IPS-18a (cell line): Measurements from ENCODE around the gene CHID1.

Source experiments
- H3K27ac ChIP-seq: one replicate; pipeline ENCODE4 v1.5.1; 2013; ENCODE audit warnings: low read length
- H3K27me3 ChIP-seq: one replicate; pipeline ENCODE4 v1.6.1; 2013; ENCODE audit warnings: mild to moderate bottlenecking, low read length; ENCODE audit not compliant: control insufficient read depth, insufficient read depth
- H3K36me3 ChIP-seq: one replicate; pipeline ENCODE4 v1.6.1; 2013; ENCODE audit warnings: low read depth, low read length; ENCODE audit not compliant: control insufficient read depth
- H3K4me1 ChIP-seq: one replicate; pipeline ENCODE4 v1.6.1; 2013; ENCODE audit warnings: low read depth, low read length; ENCODE audit not compliant: control insufficient read depth
- H3K4me3 ChIP-seq: one replicate; pipeline ENCODE4 v1.5.1; 2013; ENCODE audit warnings: low read length
- H3K9ac ChIP-seq: one replicate; pipeline ENCODE4 v1.6.1; 2013; ENCODE audit warnings: mild to moderate bottlenecking, low read length, moderate library complexity
- H3K9me3 ChIP-seq: one replicate; pipeline ENCODE4 v1.6.1; 2013; ENCODE audit warnings: low read depth, low read length; ENCODE audit not compliant: control insufficient read depth

CHID1 gene

DNA sequence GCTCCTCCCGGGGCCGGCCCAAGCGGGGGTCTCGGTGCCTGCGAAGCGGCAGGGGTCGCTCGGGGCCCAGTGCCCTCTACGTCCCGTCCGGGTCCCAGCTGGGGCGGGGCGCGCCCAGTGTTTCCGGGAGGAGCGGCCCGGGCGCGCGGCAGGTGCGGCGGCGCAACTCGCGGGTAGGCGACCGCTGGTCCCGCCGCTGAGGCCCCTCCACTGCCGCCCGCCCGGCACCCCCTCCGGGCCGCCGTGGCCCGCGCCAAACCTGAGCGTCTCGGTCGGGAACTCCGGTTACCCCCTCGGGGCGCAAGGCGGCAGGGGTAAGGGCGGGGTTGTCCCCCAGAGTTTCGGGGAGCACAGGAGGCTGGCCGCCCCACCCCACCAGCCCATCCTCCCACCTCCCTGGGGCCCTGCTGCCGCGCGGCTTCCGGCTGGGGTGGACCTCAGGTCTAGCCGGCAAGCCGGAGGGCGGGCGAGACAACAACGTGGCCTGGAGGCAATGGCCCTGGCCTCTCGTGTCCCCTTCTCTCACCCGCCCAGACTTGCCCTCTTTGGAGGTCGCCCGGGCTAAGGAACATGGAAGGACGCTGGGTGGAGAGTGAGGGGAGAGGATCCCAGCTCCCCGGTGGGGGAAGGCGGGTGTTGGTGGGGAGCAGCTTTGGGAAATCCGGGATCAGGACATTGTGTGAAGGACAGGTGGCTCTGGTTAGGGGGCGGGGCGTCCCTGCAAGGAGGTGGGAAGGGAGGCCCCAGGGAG, 83.3 kb downstream of the CHID1 start:
- Histone ChIP-seq H3K9ac (peak overlapping the region; percentile 12), H3K9me3 (no peaks in the 10 kb centered on the region), H3K4me3 (peak overlapping the region; percentile 46), H3K27me3 (peaks cover 72% of the 10 kb centered on the region), H3K4me1 (peaks cover 36% of the 10 kb centered on the region), H3K36me3 (no peaks in the 10 kb centered on the region), H3K27ac (no peak overlapping the region)

DNA sequence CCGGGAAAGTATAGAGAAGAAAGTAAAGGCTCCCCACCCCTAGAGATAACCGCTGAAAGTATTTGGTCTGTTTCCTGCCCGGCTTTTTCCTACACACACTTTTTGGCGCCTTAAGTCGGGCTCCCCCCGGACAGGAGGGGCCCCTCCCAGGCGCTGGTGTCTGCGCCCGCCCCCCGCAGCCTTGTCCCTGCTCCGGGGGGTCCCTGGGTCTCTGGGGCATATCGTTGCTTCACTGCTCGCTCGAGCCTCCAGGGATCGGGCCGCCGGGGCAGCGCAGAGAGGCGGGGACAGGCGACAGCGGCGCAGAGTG, 83.8 kb downstream of the CHID1 start:
- Histone ChIP-seq H3K9me3 (no peaks in the 10 kb centered on the region), H3K4me3 (peak overlapping the region; percentile 46), H3K27ac (no peak overlapping the region), H3K27me3 (peaks cover 66% of the 10 kb centered on the region), H3K36me3 (no peaks in the 10 kb centered on the region), H3K9ac (no peak overlapping the region), H3K4me1 (peaks cover 31% of the 10 kb centered on the region)

DNA sequence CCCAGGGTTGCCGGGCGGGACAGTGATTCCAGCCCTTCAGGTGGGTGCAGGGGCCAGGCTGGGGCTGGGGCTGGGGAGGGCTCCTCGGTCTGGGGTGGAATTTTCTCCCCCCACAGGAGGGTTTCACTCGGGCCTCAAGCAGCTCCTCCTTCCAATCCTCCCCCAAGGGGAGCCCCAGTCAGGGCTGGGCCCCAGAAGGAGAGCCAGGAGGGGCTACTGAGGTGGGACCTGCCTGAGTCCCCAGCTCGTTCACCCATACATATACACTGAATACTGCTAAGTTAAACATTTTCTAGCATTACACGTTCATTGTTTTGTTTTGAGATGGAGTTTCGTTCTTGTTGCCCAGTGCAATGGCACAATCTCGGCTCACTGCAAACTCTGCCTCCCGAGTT, 84.4 kb downstream of the CHID1 start:
- no peak overlapping the region for H3K4me3 ChIP-seq
- H3K27me3 ChIP-seq, result peaks cover 61% of the 10 kb centered on the region
- peaks cover 25% of the 10 kb centered on the region for H3K4me1 ChIP-seq
- no peaks in the 10 kb centered on the region for H3K36me3 ChIP-seq
- no peak overlapping the region for H3K9ac ChIP-seq
- H3K9me3 ChIP-seq, result no peaks in the 10 kb centered on the region
- no peak overlapping the region for H3K27ac ChIP-seq

DNA sequence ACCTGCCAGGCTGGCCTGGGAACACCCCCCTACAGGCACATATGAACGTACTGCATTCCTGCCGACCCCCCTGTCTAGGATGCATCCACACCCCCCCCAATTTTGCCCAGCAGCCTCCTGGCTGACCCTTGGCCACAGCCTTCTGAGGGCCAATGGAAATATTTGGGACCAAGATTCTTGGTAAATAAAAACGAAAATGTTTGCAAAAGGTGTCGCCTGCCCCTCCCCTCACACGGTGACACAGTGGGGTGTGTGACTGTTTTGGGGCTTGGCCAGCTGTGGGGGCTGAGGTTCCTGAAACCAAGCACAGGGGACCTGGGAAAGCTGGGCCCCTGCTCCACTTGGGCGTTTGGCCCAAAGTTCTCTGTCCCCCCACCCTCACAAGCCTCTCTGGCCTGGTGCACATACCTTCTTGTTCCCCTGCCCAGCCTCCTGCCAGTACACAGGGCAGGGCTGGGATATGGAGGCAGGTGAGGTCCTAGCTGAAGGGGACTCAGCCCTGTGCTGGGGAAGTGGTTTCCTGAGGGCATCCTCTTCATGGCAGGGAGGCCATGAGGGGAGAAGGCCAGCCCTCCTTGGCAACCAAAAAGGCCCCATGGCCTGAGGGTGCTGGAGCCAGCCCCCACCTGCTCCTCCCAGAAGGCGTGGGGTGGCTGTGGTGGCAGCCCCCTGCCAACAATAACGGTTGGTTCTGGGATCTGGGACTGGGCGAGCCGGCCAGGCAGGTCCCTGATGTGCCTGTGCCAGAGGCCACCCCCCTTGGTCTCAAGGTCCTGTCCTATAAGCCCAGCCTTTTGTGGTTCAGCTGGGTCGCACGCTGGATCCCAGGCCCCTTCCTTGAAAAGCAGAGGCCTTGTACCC, 85.0 kb downstream of the CHID1 start:
- peaks cover 55% of the 10 kb centered on the region for H3K27me3 ChIP-seq
- no peak overlapping the region for H3K27ac ChIP-seq

DNA sequence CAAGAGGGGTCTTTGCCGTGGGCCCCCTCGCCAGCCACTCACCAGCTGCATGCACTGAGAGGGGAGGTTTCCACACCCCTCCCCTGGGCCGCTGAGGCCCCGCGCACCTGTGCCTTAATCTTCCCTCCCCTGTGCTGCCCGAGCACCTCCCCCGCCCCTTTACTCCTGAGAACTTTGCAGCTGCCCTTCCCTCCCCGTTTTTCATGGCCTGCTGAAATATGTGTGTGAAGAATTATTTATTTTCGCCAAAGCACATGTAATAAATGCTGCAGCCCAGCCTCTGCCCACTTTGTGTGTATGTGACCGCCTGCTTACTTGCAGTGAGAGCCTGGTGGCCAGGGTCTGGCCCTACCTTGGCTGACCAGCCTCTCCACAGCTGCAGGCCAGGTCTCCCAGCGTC, 85.7 kb downstream of the CHID1 start:
- peaks cover 55% of the 10 kb centered on the region for H3K27me3 ChIP-seq
- H3K27ac ChIP-seq, result no peak overlapping the region

More for the DNA sequence above, 85.0 kb downstream of the CHID1 start:
- H3K4me1 ChIP-seq, result peaks cover 22% of the 10 kb centered on the region
- no peaks in the 10 kb centered on the region for H3K9me3 ChIP-seq
- H3K36me3 ChIP-seq, result no peaks in the 10 kb centered on the region
- H3K9ac ChIP-seq, result no peak overlapping the region
- H3K4me3 ChIP-seq, result no peak overlapping the region

DNA sequence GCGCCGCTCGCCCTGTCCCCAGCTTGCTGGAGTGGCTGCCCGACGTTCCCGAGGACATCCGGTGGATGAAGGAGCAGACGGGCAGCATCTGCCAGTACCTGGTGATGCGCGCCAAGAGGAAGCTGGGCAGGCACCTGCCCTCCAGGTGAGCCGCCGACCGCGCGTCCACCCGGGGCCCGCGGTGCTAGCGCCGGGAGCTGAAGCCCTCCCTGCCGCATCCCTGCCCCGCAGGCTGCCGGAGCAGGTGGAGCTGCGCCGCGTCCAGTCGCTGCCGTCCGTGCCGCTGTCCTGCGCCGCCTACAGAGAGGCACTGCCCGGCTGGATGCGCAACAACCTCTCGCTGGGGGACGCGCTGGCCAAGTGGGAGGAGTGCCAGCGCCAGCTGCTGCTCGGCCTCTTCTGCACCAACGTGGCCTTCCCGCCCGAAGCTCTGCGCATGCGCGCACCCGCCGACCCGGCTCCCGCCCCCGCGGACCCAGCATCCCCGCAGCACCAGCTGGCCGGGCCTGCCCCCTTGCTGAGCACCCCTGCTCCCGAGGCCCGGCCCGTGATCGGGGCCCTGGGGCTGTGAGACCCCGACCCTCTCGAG, 86.2 kb downstream of the CHID1 start:
- no peak overlapping the region for H3K27ac ChIP-seq
- no peak overlapping the region for H3K9ac ChIP-seq
- H3K9me3 ChIP-seq, result no peaks in the 10 kb centered on the region
- H3K4me1 ChIP-seq, result peaks cover 17% of the 10 kb centered on the region
- H3K36me3 ChIP-seq, result no peaks in the 10 kb centered on the region
- peaks cover 49% of the 10 kb centered on the region for H3K27me3 ChIP-seq
- no peak overlapping the region for H3K4me3 ChIP-seq

More for the DNA sequence above, 85.7 kb downstream of the CHID1 start:
- Histone ChIP-seq H3K9me3 (no peaks in the 10 kb centered on the region), H3K36me3 (no peaks in the 10 kb centered on the region), H3K4me3 (no peak overlapping the region), H3K9ac (no peak overlapping the region), H3K4me1 (peaks cover 22% of the 10 kb centered on the region)

DNA sequence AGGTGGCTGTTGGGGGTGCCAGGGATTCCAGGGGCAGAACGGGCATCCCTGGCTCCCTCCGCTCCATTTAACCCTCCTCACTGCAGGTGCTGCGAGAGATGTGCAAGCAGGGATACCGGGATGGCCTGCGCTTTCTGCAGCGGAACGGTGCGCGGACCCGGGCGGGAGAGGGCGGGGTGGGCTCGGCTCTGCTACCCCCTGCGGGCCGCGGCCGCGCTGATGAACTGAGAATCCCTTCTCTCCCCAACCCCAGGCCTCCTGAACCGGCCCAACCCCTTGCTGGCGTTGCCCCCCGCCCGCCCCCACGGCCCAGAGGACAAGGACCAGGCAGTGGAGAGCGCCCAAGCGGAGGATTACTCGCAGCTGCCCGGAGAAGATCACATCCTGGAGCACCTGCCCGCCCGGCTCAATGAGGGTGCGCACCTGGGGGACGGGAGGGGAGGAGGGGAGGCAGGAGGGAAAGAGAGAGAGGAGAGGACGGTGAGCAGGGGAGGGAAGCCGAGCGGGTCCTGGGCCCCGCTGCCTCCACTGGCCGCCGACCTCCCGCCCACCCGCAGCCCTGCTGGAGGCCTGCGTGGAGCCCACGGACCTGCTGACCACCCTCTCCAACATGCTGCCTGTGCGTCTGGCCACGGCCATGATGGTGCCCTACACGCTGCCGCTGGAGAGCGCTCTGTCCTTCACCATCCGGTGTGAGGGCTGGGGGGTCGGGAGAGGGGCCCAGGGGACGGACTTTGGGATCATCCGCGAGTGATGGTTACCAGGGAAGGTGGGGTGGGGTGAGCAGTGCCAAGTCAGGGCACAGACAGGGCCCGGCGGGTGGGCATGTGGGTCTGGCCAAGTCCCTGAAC, 86.9 kb downstream of the CHID1 start:
- H3K9me3 ChIP-seq, result no peaks in the 10 kb centered on the region
- H3K9ac ChIP-seq, result no peak overlapping the region
- no peak overlapping the region for H3K27ac ChIP-seq
- peaks cover 14% of the 10 kb centered on the region for H3K4me1 ChIP-seq
- peaks cover 42% of the 10 kb centered on the region for H3K27me3 ChIP-seq
- H3K36me3 ChIP-seq, result no peaks in the 10 kb centered on the region
- no peak overlapping the region for H3K4me3 ChIP-seq

DNA sequence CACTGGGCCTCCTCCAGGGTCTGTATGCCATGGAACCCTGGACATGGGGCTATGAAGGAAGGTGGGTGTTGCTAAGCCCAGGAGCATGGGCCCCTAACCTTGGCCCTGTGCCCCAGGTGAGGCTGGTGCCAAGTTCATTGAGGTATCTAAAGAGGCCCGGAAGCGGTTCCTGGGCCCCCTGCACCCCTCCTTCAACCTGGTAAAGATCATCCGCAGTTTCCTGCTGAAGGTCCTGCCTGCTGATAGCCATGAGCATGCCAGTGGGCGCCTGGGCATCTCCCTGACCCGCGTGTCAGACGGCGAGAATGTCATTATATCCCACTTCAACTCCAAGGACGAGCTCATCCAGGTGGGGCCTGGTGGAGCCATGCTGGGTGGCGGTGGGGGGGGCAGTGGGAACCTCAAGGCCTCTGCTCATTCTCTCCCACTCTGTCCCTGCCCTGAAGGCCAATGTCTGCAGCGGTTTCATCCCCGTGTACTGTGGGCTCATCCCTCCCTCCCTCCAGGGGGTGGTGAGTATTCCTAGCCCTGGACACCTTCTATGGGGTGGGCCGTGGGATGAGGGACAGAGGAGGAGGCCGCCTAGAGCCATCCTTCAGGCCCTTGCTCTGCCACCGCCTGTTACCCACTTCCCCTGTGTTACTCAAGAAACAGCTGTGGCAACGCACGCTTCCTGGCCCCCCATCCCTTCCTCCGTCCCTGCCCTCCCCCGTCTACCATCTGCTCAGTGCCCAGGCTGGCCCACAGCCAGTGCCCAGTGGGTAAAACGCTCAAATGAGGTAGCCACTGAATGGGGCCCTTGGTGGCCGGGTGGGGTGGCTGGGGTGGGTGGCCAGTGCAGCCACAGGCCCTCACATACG, 88.9 kb downstream of the CHID1 start:
- Histone ChIP-seq H3K4me3 (no peak overlapping the region), H3K9me3 (no peaks in the 10 kb centered on the region), H3K4me1 (peaks cover 8% of the 10 kb centered on the region), H3K27me3 (peaks cover 23% of the 10 kb centered on the region), H3K36me3 (no peaks in the 10 kb centered on the region), H3K27ac (no peak overlapping the region), H3K9ac (no peak overlapping the region)

DNA sequence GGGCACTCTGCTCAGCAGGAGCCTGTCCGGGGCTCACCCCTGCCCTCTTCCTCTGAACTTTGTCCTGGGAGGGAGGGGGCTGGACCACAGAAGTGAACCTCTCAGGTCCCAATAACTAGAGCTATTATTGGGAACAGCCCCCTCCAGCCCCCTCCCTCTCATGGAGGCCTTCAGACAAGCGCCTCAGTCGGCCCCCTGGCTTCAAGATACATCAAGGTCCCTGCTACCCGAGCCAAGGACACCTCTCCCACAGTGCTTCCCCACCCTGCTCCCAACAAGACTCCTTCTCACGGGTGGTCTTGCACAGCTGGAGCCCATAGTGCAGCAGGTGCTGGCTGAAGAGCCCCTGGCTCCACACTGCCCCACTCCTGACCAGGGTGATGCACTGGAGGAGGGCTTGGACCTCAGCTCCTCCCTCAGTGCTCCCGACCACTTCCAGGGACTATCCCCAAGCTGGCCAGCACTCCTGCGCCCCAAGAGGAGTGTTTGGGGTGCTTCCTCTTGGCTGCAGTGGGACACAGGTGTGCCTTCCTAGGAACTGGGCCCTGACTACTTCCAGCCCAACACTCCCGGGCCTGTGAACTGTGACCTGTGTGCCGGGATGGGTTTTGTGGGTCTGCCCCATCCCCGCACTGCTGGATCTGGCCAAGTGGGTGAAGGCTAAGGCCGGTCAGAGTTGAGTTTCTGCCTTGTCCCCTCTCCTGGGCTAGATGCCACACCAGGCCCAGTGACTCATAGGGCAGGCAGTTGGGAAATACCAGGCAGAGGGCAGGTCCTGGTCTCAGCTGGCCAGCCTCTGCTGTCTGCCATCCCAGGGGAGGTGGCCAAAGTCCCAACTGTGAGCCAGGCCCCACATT, 89.7 kb downstream of the CHID1 start:
- Histone ChIP-seq H3K27me3 (peaks cover 14% of the 10 kb centered on the region), H3K4me1 (peaks cover 8% of the 10 kb centered on the region), H3K4me3 (peak overlapping the region; percentile 62), H3K9ac (peak overlapping the region; percentile 39), H3K9me3 (no peaks in the 10 kb centered on the region), H3K36me3 (no peaks in the 10 kb centered on the region), H3K27ac (no peak overlapping the region)
